ENCODE measurements around the gene LDB3.

LDB3 gene

GRCh38 chr10:86651631-86652331, 16.5 kb upstream of the LDB3 start:
- no peak for FAIRE-seq

- no peak for FAIRE-seq
Observed at GRCh38 chr10:86652361-86653202, 15.7 kb upstream of the LDB3 start.

GRCh38 chr10:86653379-86653778, 14.9 kb upstream of the LDB3 start:
- no peak for FAIRE-seq

- no peak for FAIRE-seq
Observed at GRCh38 chr10:86653987-86654386, 14.3 kb upstream of the LDB3 start.

- no peak for FAIRE-seq
Observed at GRCh38 chr10:86654411-86655172, 13.7 kb upstream of the LDB3 start, which contains the start of gene OPN4. OPN4 (plus strand) TSS chr10:86654547; CDS start chr10:86654784, 237 bp downstream.

GRCh38 chr10:86655173-86655540, 13.2 kb upstream of the LDB3 start:
- no peak for FAIRE-seq

- FAIRE-seq, result no peak
Observed at GRCh38 chr10:86655596-86655995, 12.7 kb upstream of the LDB3 start.

- FAIRE-seq, result no peak
Observed at GRCh38 chr10:86657011-86657395, 11.3 kb upstream of the LDB3 start.

- FAIRE-seq, result no peak
Observed at GRCh38 chr10:86657396-86658011, 10.8 kb upstream of the LDB3 start.

- FAIRE-seq, result no peak
Observed at GRCh38 chr10:86658261-86658741, 10.0 kb upstream of the LDB3 start.

GRCh38 chr10:86658751-86659150, 9.6 kb upstream of the LDB3 start:
- FAIRE-seq, result no peak

GRCh38 chr10:86659161-86659691, 9.1 kb upstream of the LDB3 start:
- no peak for FAIRE-seq

- no peak for FAIRE-seq
Observed at GRCh38 chr10:86659721-86660453, 8.4 kb upstream of the LDB3 start.

- no peak for FAIRE-seq
Observed at GRCh38 chr10:86661161-86662025, 6.9 kb upstream of the LDB3 start.

GRCh38 chr10:86662186-86663045, 5.9 kb upstream of the LDB3 start:
- FAIRE-seq, result no peak

- no peak for FAIRE-seq
Observed at GRCh38 chr10:86663046-86663345, 5.3 kb upstream of the LDB3 start.

GRCh38 chr10:86663576-86664339, 4.6 kb upstream of the LDB3 start:
- no peak for FAIRE-seq

GRCh38 chr10:86664341-86665217, 3.7 kb upstream of the LDB3 start:
- no peak for FAIRE-seq
